HCT116 (cell line): ENCODE results near the gene GPR39. TPM values are rescaled to one million over a fixed set of nuclear protein-coding genes. Genes with fewer than 3 reads are reported as not detected.

Source experiments
- ATAC-seq: fragments of 200-7000 bp; cut with Tn5 transposase; 2 replicates; pipeline ENCODE4 v1.9.1; 2020; ENCODE audit warnings: mild to moderate bottlenecking, moderate library complexity
- BruUV-seq: library from RNA; stranded (reverse); fragments of 400-500 nt; replicated peaks from 2 replicates; lab custom pipeline; 2021; lab: Mats Ljungman, UMichigan
- CTCF ChIA-PET: fragments of 300-600 bp; sonication (Branson Sonifier 250); formaldehyde crosslinking; loops from one replicate; lab custom pipeline; 2021; ENCODE audit warnings: antibody characterized with exemption; lab: Charles Lee
- POLR2A ChIA-PET: fragments of 300-600, 350-600 bp; sonication (Branson Sonifier 250); formaldehyde crosslinking; loops from one replicate; lab custom pipeline; 2021; ENCODE audit warnings: antibody characterized with exemption; lab: Charles Lee
- RAD21 ChIA-PET, 2 experiments: fragments of 300-600 bp; sonication (Branson Sonifier 250); formaldehyde crosslinking; loops; one replicate each; lab custom pipeline; 2023; ENCODE audit warnings: low total read pairs in 2 of 2; ENCODE audit not compliant: uncharacterized antibody in 2 of 2, unreplicated experiment in 2 of 2, low non-redundant PET in 1 of 2; lab: Charles Lee
- DNase-seq: peaks from one replicate; pipeline ENCODE4 v3.0.0-alpha.2; 2010; ENCODE audit warnings: low read depth, low spot score
- H2AFZ ChIP-seq: fragments of 200-600 bp; shearing (Covaris generic), sonication (generic); 2 replicates; pipeline ENCODE4 v1.6.1; 2017; ENCODE audit warnings: low read depth, mixed run types, mixed read lengths, antibody characterized with exemption, low read length; ENCODE audit not compliant: poor library complexity, severe bottlenecking
- H3K27ac ChIP-seq: 2 replicates; pipeline ENCODE4 v1.5.1; 2012; ENCODE audit warnings: low read depth, low read length
- H3K27me3 ChIP-seq: fragments of 200-600 bp; sonication (generic); 2 replicates; pipeline ENCODE4 v1.6.1; 2016; ENCODE audit warnings: mixed run types, low read length, mixed read lengths; ENCODE audit not compliant: insufficient read depth
- H3K36me3 ChIP-seq, 2 experiments: fragments of 200-500 bp in 1 of 2; fragments of 200-600 bp in 1 of 2; sonication (Bioruptor generic) in 1 of 2; sonication (generic) in 1 of 2; 2 replicates each; pipeline versions ENCODE4 v1.5.1 to v1.6.1; 2014 to 2016; ENCODE audit warnings: low read length in 2 of 2, inconsistent platforms in 1 of 2, mixed read lengths in 1 of 2, mixed run types in 1 of 2; ENCODE audit not compliant: insufficient read depth in 2 of 2, control insufficient read depth in 1 of 2
- H3K4me1 ChIP-seq, 2 experiments: fragments of 200-600 bp in 1 of 2; sonication (generic) in 1 of 2; 2 replicates each; pipeline versions ENCODE4 v1.5.1 to v1.6.1; 2012 to 2017; ENCODE audit warnings: low read length in 2 of 2, inconsistent platforms in 1 of 2, mild to moderate bottlenecking in 1 of 2, mixed read lengths in 1 of 2, mixed run types in 1 of 2, moderate library complexity in 1 of 2; ENCODE audit not compliant: insufficient read depth in 2 of 2, control insufficient read depth in 1 of 2
- H3K4me2 ChIP-seq: fragments of 200-600 bp; sonication (generic); 2 replicates; pipeline ENCODE4 v1.6.1; 2017; ENCODE audit warnings: mixed run types, low read length, mixed read lengths
- H3K4me3 ChIP-seq, 2 experiments: fragments of 200-600 bp in 1 of 2; sonication (generic) in 1 of 2; replicated peaks in 1 of 2; 2 replicates each; pipeline ENCODE4 v1.5.1; 2011 to 2016; ENCODE audit warnings: low read length in 2 of 2, control low read depth in 1 of 2, low read depth in 1 of 2, mild to moderate bottlenecking in 1 of 2, mixed read lengths in 1 of 2, mixed run types in 1 of 2
- H3K79me2 ChIP-seq: fragments of 200-600 bp; sonication (generic); 2 replicates; pipeline ENCODE4 v1.6.1; 2017; ENCODE audit warnings: mild to moderate bottlenecking, mixed run types, low read length, moderate library complexity, mixed read lengths; ENCODE audit not compliant: insufficient read depth
- H3K9ac ChIP-seq: fragments of 200-600 bp; sonication (generic); 2 replicates; pipeline ENCODE4 v1.6.1; 2016; ENCODE audit warnings: low read length, mixed read lengths
- H3K9me2 ChIP-seq: fragments of 200-600 bp; sonication (generic), shearing (Covaris generic); 2 replicates; pipeline ENCODE4 v1.6.1; 2017; ENCODE audit warnings: mixed run types, mild to moderate bottlenecking, moderate library complexity; ENCODE audit not compliant: insufficient read depth
- H3K9me3 ChIP-seq, 2 experiments: fragments of 200-500 bp in 1 of 2; fragments of 200-600 bp in 1 of 2; sonication (Bioruptor generic) in 1 of 2; sonication (generic) in 1 of 2; 2 replicates each; pipeline ENCODE4 v1.6.1; 2014 to 2017; ENCODE audit warnings: low read length in 2 of 2, mixed read lengths in 2 of 2, inconsistent platforms in 1 of 2, low read depth in 1 of 2, mild to moderate bottlenecking in 1 of 2, mixed run types in 1 of 2, moderate library complexity in 1 of 2; ENCODE audit not compliant: control insufficient read depth in 1 of 2, insufficient read depth in 1 of 2
- H4K20me1 ChIP-seq: fragments of 200-600 bp; sonication (generic), shearing (Covaris generic); 2 replicates; pipeline ENCODE4 v1.6.1; 2017; ENCODE audit warnings: mixed run types, mild to moderate bottlenecking, moderate library complexity; ENCODE audit not compliant: insufficient read depth
- ATF3 ChIP-seq: IDR thresholded peaks from 2 replicates; pipeline ENCODE4 v1.6.1; 2012
- CBX3 ChIP-seq: IDR thresholded peaks from 2 replicates; pipeline ENCODE4 v1.6.1; 2012; ENCODE audit warnings: low read depth
- CTCF ChIP-seq, 3 experiments: fragments of 200-600 bp in 1 of 3; sonication (generic) in 1 of 3; IDR thresholded peaks in 2 of 3; conservative IDR thresholded peaks in 1 of 3; 2 replicates each; pipeline ENCODE4 v1.5.1; 2012 to 2017; ENCODE audit warnings: low read depth in 2 of 3, low read length in 2 of 3, antibody characterized with exemption in 1 of 3, borderline replicate concordance in 1 of 3, control low read depth in 1 of 3, mild to moderate bottlenecking in 1 of 3, mixed read lengths in 1 of 3, mixed run types in 1 of 3, moderate library complexity in 1 of 3; ENCODE audit not compliant: insufficient read depth in 1 of 3
- FOSL1 ChIP-seq: IDR thresholded peaks from 2 replicates; pipeline ENCODE4 v1.6.1; 2012; ENCODE audit warnings: low read depth
- JUND ChIP-seq: IDR thresholded peaks from 2 replicates; pipeline ENCODE4 v1.6.1; 2012
- MAX ChIP-seq: IDR thresholded peaks from 2 replicates; pipeline ENCODE4 v1.6.1; 2012
- POLR2A ChIP-seq: IDR thresholded peaks from 2 replicates; pipeline ENCODE4 v1.7.0; 2011; ENCODE audit warnings: borderline replicate concordance; ENCODE audit not compliant: insufficient read depth, insufficient read length; ENCODE audit errors: extremely low read depth
- POLR2AphosphoS5 ChIP-seq: IDR thresholded peaks from 2 replicates; pipeline ENCODE4 v1.6.1; 2011; ENCODE audit warnings: mild to moderate bottlenecking, low read depth, low read length, moderate library complexity
- RAD21 ChIP-seq: IDR thresholded peaks from 2 replicates; pipeline ENCODE4 v1.6.1; 2012; ENCODE audit warnings: low read depth, mild to moderate bottlenecking
- REST ChIP-seq: IDR thresholded peaks from 2 replicates; pipeline ENCODE4 v1.6.1; 2012; ENCODE audit warnings: low read depth
- SRF ChIP-seq: IDR thresholded peaks from 2 replicates; pipeline ENCODE4 v1.6.1; 2012; ENCODE audit warnings: low read depth
- TCF7L2 ChIP-seq: IDR thresholded peaks from 2 replicates; pipeline ENCODE4 v1.7.0; 2011; ENCODE audit warnings: borderline replicate concordance, inconsistent platforms; ENCODE audit not compliant: insufficient read depth, insufficient read length; ENCODE audit errors: extremely low read depth
- YY1 ChIP-seq: IDR thresholded peaks from 2 replicates; pipeline ENCODE4 v1.6.1; 2011; ENCODE audit warnings: low read length, low read depth, moderate library complexity, mild to moderate bottlenecking; ENCODE audit not compliant: insufficient replicate concordance; ENCODE audit errors: extremely low read depth
- ZFX ChIP-seq: fragments of 450-650 bp; IDR thresholded peaks from 2 replicates; pipeline ENCODE4 v1.6.1; 2017
- ZNF274 ChIP-seq: fragments of 200-500 bp; sonication (Bioruptor generic); IDR thresholded peaks from 2 replicates; pipeline ENCODE4 v1.6.1; 2014; ENCODE audit warnings: mild to moderate bottlenecking, low read depth, low read length, inconsistent platforms
- intact Hi-C: fragments of 100-400 bp; cut with micrococcal nuclease; formaldehyde crosslinking; loops from 2 replicates; pipeline ENCODE4 v1.10.0; 2022
- total RNA-seq: library from RNA; stranded (reverse); gene quantifications from one replicate; pipeline ENCODE4 v1.2.1, GENCODE V29; 2021; ENCODE audit not compliant: unreplicated experiment

Gene GPR39
- total RNA-seq, 1 experiment from 2014 or later: 5.1 TPM

- H2AFZ ChIP-seq: no peak overlapping the region
- H3K4me3 ChIP-seq: no peak overlapping the region
- H3K36me3 ChIP-seq: no peaks in the 10 kb centered on the region
- H3K27me3 ChIP-seq: no peaks in the 10 kb centered on the region
- H3K27ac ChIP-seq: no peak overlapping the region
- H3K9ac ChIP-seq: no peak overlapping the region
- no peaks in the 10 kb centered on the region for H3K79me2 ChIP-seq
- no peaks in the 10 kb centered on the region for H3K9me2 ChIP-seq
- RAD21 ChIA-PET: no interaction called here
- no peak overlapping the region for H3K4me2 ChIP-seq
- DNase-seq: no peak
- H3K9me3 ChIP-seq: no peaks in the 10 kb centered on the region
- intact Hi-C loops: no loop called here
- no peaks in the 10 kb centered on the region for H4K20me1 ChIP-seq
- POLR2A ChIA-PET: no interaction called here
- ATAC-seq: no peak
- H3K4me1 ChIP-seq: peaks cover 0 to 22% of the 10 kb centered on the region in 2 experiments; a peak in 2 of 4 replicates
- BruUV-seq: no TSS peak
- no peak for TF ChIP-seq TCF7L2
- no peak for TF ChIP-seq ZNF274
- TF ChIP-seq POLR2A: no peak
- TF ChIP-seq RAD21: no peak
- TF ChIP-seq JUND: no peak
- TF ChIP-seq YY1: no peak
- TF ChIP-seq ATF3: no peak
- TF ChIP-seq SRF: no peak
- CTCF ChIA-PET: interaction anchor here (1.0 kb wide), 1 partner anchor 10 kb away, joined by 3 read pairs; no protein-coding TSS in a partner anchor
Observed at GRCh38 chr2:132426033-132426432, 9.4 kb downstream of the GPR39 start.

GRCh38 chr2:132426656-132427055, 10.1 kb downstream of the GPR39 start:
- BruUV-seq: no TSS peak
- H3K27me3 ChIP-seq: no peaks in the 10 kb centered on the region
- H4K20me1 ChIP-seq: no peaks in the 10 kb centered on the region
- POLR2A ChIA-PET: no interaction called here
- no peak overlapping the region for H3K9ac ChIP-seq
- H2AFZ ChIP-seq: no peak overlapping the region
- no peak overlapping the region for H3K4me2 ChIP-seq
- H3K9me3 ChIP-seq: no peaks in the 10 kb centered on the region
- H3K4me3 ChIP-seq: no peak overlapping the region
- H3K36me3 ChIP-seq: no peaks in the 10 kb centered on the region
- no peak for ATAC-seq
- H3K79me2 ChIP-seq: no peaks in the 10 kb centered on the region
- H3K27ac ChIP-seq: no peak overlapping the region
- no peak for DNase-seq
- CTCF ChIA-PET: interaction anchor here (1.0 kb wide), 1 partner anchor 10 kb away, joined by 3 read pairs; no protein-coding TSS in a partner anchor
- H3K9me2 ChIP-seq: no peaks in the 10 kb centered on the region
- intact Hi-C loops: no loop called here
- peaks cover 0 to 28% of the 10 kb centered on the region in 2 experiments; a peak in 2 of 4 replicates for H3K4me1 ChIP-seq
- RAD21 ChIA-PET: no interaction called here
- TF ChIP-seq JUND (no peak), MAX (no peak), TCF7L2 (no peak), CTCF (IDR thresholded peaks at IDR 0.05 in 2 of 3, conservative IDR thresholded peaks at IDR 0.05 in 1 of 3; ENCODE audit: borderline replicate concordance in 1 of 3, insufficient read depth in 1 of 3, low read depth in 2 of 3, low read length in 2 of 3) (no peak), FOSL1 (no peak), CBX3 (no peak), ZFX (no peak), YY1 (no peak), SRF (no peak), REST (no peak), POLR2AphosphoS5 (no peak), POLR2A (no peak)
